RWPE1 (cell line): ENCODE measurements around the gene MED17.

Experiments used
- CTCF ChIA-PET: fragments of 350-600 bp; sonication (Branson Sonifier 250); formaldehyde crosslinking; extraction: SDS; loops from one replicate; lab custom pipeline; 2021; lab: Yijun Ruan, JAX
- POLR2A ChIA-PET: fragments of 400-600 bp; formaldehyde crosslinking; extraction: SDS; loops from one replicate; lab custom pipeline; 2020; ENCODE audit warnings: antibody characterized with exemption; ENCODE audit not compliant: low non-redundant PET; lab: Yijun Ruan, JAX
- DNase-seq: peaks from one replicate; pipeline ENCODE4 v3.0.0; 2012; ENCODE audit warnings: low spot score
- H3K27ac ChIP-seq: fragments of 450-650 bp; 2 replicates; pipeline ENCODE4 v1.5.1; 2017
- CTCF ChIP-seq: fragments of 450-650 bp; conservative IDR thresholded peaks from 2 replicates; pipeline ENCODE4 v1.5.1; 2017; ENCODE audit warnings: low read depth, mild to moderate bottlenecking

MED17 gene

DNA sequence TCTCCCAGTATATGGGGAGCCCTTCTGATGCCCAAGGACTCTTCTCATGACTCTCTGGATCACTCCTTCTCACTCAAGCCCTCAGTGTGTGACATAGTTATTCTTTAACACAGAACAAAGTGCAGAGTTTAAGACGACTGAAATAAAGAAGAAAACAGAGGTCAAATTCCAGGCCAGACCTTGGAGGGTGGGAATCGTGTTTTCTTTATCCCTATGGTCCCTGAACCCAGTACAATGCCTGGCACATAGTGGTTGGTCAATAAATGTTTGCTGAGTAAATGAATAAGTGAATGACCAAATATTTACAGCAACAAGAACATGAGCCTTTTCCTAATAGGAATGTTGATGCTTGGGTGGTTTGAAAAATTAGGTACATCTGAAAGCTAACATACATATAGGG lies 37.5 kb downstream of the MED17 start:
- TF ChIP-seq CTCF, result no peak
- no peak for DNase-seq
- H3K27ac ChIP-seq, result no peak overlapping the region
- CTCF ChIA-PET, result no interaction called here
- POLR2A ChIA-PET, result no interaction called here

DNA sequence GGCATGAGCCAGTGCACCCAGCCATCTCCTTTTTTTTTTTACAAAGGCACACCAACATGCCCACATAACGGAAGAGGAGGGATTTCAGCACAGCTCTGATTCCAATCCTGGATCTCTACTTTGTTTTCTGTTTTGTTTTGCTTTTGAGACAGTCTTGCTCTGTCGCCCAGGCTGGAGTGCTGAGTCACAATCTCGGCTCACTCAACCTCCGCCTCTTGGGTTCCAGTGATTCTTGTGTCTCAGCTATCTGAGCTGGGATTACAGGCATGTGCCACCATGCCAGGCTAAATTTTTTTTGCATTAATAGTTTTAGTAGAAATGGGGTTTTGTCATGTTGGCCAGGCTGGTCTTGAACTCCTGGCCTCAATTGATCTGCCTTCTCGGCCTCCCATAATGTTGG lies 38.3 kb downstream of the MED17 start:
- TF ChIP-seq CTCF, result no peak
- H3K27ac ChIP-seq, result no peak overlapping the region
- ChIA-PET CTCF (no interaction called here), POLR2A (no interaction called here)
- no peak for DNase-seq

- no peak overlapping the region for H3K27ac ChIP-seq
- ChIA-PET POLR2A (no interaction called here), CTCF (no interaction called here)
- no peak for TF ChIP-seq CTCF
- DNase-seq, result no peak
These were observed 39.1 kb downstream of the MED17 start for GRCh38 chr11:93823210-93823609.

- no peak for DNase-seq
- ChIA-PET CTCF (no interaction called here), POLR2A (no interaction called here)
- no peak overlapping the region for H3K27ac ChIP-seq
- no peak for TF ChIP-seq CTCF
These were observed 43.3 kb downstream of the MED17 start for GRCh38 chr11:93827363-93827762.

DNA sequence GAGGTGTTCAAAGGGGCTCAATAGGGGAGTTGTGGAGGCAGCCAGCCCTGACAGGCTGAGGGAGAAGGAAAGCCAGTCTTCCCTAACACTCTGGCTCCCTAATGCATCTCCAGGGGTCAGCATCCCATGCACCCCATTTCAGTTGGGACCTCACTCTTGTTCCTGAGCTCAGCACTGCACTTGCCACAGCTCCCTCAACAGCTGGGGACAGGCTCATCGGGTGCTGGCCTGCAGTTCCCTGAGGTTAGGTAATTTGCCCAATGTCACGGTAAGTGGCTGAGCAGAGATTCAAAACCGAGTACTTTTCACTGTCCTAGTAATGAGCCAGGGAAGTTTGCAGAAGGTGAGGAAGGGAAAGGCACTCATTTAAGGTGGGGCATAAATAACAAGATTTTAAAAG lies 45.5 kb downstream of the MED17 start:
- no peak overlapping the region for H3K27ac ChIP-seq
- TF ChIP-seq CTCF, result no peak
- ChIA-PET CTCF (no interaction called here), POLR2A (no interaction called here)
- no peak for DNase-seq

GRCh38 chr11:93831343-93832127 lies 47.5 kb downstream of the MED17 start:
- no peak overlapping the region for H3K27ac ChIP-seq
- no peak for TF ChIP-seq CTCF
- ChIA-PET CTCF (no interaction called here), POLR2A (no interaction called here)
- no peak for DNase-seq

GRCh38 chr11:93832780-93833179 lies 48.7 kb downstream of the MED17 start:
- TF ChIP-seq CTCF, result no peak
- DNase-seq, result no peak
- ChIA-PET POLR2A (no interaction called here), CTCF (no interaction called here)
- H3K27ac ChIP-seq, result no peak overlapping the region
